ENCODE measurements around the gene ODAD4.
"Not testable (repeated sequence)": the region's sequence is repeated elsewhere in the genome, so short reads cannot be mapped to it uniquely, and the experiment has no call there.

Gene ODAD4

GRCh38 chr17:41912925-41913324 lies 17.5 kb upstream of the ODAD4 start:
- no peak for DNase-seq (ENCODE audit: low spot score)

- DNase-seq (ENCODE audit: low spot score), result no peak
Measured at GRCh38 chr17:41913798-41914197, 16.6 kb upstream of the ODAD4 start.

- no peak for DNase-seq (ENCODE audit: low spot score)
Measured at GRCh38 chr17:41914358-41914766, 16.1 kb upstream of the ODAD4 start.

- DNase-seq (ENCODE audit: low spot score), result no peak
Measured at GRCh38 chr17:41915020-41915419, 15.4 kb upstream of the ODAD4 start.

GRCh38 chr17:41915566-41915965 lies 14.9 kb upstream of the ODAD4 start:
- no peak for DNase-seq (ENCODE audit: low spot score)

GRCh38 chr17:41917192-41917591 lies 13.2 kb upstream of the ODAD4 start:
- DNase-seq (ENCODE audit: low spot score), result peak; percentile 48

- DNase-seq (ENCODE audit: low spot score), result peak; percentile 48
Measured at GRCh38 chr17:41917679-41918313, 12.6 kb upstream of the ODAD4 start.

- peak; percentile 97 for DNase-seq (ENCODE audit: low spot score)
Measured at GRCh38 chr17:41918314-41919164, 11.9 kb upstream of the ODAD4 start, which contains the start of gene ACLY. Gene ACLY, minus strand, starts transcription at chr17:41918951. Its CDS starts 5,078 bp downstream, at chr17:41913873.

GRCh38 chr17:41919165-41919817 lies 11.1 kb upstream of the ODAD4 start:
- no peak for DNase-seq (ENCODE audit: low spot score)

GRCh38 chr17:41919840-41920579 lies 10.4 kb upstream of the ODAD4 start:
- DNase-seq (ENCODE audit: low spot score), result no peak

- no peak for DNase-seq (ENCODE audit: low spot score)
Measured at GRCh38 chr17:41920580-41920955, 9.8 kb upstream of the ODAD4 start.

- no peak for DNase-seq (ENCODE audit: low spot score)
Measured at GRCh38 chr17:41925991-41926590, 4.3 kb upstream of the ODAD4 start.

GRCh38 chr17:41928693-41929251 lies 1.6 kb upstream of the ODAD4 start:
- no peak for DNase-seq (ENCODE audit: low spot score)

- DNase-seq (ENCODE audit: low spot score), result not testable (repeated sequence)
Measured at GRCh38 chr17:41930833-41931156, 378 bp downstream of the ODAD4 start.

GRCh38 chr17:41931715-41932114 lies 1.3 kb downstream of the ODAD4 start:
- DNase-seq (ENCODE audit: low spot score), result not testable (repeated sequence)

- no peak for DNase-seq (ENCODE audit: low spot score)
Measured at GRCh38 chr17:41932816-41933389, 2.5 kb downstream of the ODAD4 start.

- no peak for DNase-seq (ENCODE audit: low spot score)
Measured at GRCh38 chr17:41935641-41936040, 5.2 kb downstream of the ODAD4 start.

- DNase-seq (ENCODE audit: low spot score), result no peak
Measured at GRCh38 chr17:41937970-41938954, 7.8 kb downstream of the ODAD4 start.

GRCh38 chr17:41939044-41939692 lies 8.8 kb downstream of the ODAD4 start:
- no peak for DNase-seq (ENCODE audit: low spot score)
